CD8-positive, alpha-beta memory T cell (primary cell): Measurements from ENCODE around the gene CARD10. TPM values are rescaled to one million over a fixed set of nuclear protein-coding genes. Genes with fewer than 3 reads are reported as not detected.

ENCODE experiments used
- CTCF ChIA-PET: fragments of 350-600 bp; sonication (Branson Sonifier 250); formaldehyde crosslinking; loops from one replicate; lab custom pipeline; 2021; ENCODE audit warnings: antibody characterized with exemption; lab: Charles Lee
- POLR2A ChIA-PET: fragments of 350-600 bp; sonication (Branson Sonifier 250); formaldehyde crosslinking; loops from one replicate; lab custom pipeline; 2021; ENCODE audit warnings: antibody characterized with exemption; lab: Charles Lee
- DNase-seq, 5 donors: peaks; one replicate each; pipeline versions ENCODE4 v3.0.0 to v3.0.0-alpha.2; 2020 to 2022; ENCODE audit warnings: mixed read lengths in 1 of 5
- H3K27ac ChIP-seq: one replicate; pipeline ENCODE4 v1.7.0; 2013; ENCODE audit warnings: low read depth, mild to moderate bottlenecking, low read length, moderate library complexity
- H3K27me3 ChIP-seq: 2 replicates; pipeline ENCODE4 v1.7.0; 2013; ENCODE audit warnings: low read length, mild to moderate bottlenecking; ENCODE audit not compliant: insufficient read depth, poor library complexity, severe bottlenecking
- H3K36me3 ChIP-seq: 2 replicates; pipeline ENCODE4 v1.7.0; 2013; ENCODE audit warnings: mild to moderate bottlenecking, low read length, moderate library complexity; ENCODE audit not compliant: insufficient read depth
- H3K4me1 ChIP-seq: 2 replicates; pipeline ENCODE4 v1.7.0; 2013; ENCODE audit warnings: mild to moderate bottlenecking, low read length, moderate library complexity; ENCODE audit not compliant: insufficient read depth
- H3K4me3 ChIP-seq: 2 replicates; pipeline ENCODE4 v1.7.0; 2013; ENCODE audit warnings: mild to moderate bottlenecking, low read length
- H3K9me3 ChIP-seq: 2 replicates; pipeline ENCODE4 v1.7.0; 2013; ENCODE audit warnings: mild to moderate bottlenecking, low read length
- H3K27ac Mint-ChIP-seq, 8 donors: one replicate each; pipeline ENCODE4 v1.8.0; 2020 to 2021; ENCODE audit warnings: mixed read lengths in 8 of 8, mild to moderate bottlenecking in 6 of 8, inconsistent platforms in 3 of 8, moderate library complexity in 3 of 8
- H3K27me3 Mint-ChIP-seq, 2 donors: one replicate each; pipeline ENCODE4 v1.8.0; 2020 to 2021; ENCODE audit warnings: mixed read lengths in 2 of 2, mild to moderate bottlenecking in 1 of 2, moderate library complexity in 1 of 2
- H3K36me3 Mint-ChIP-seq, 3 donors: one replicate each; pipeline ENCODE4 v1.8.0; 2020 to 2021; ENCODE audit warnings: mixed read lengths in 3 of 3, inconsistent platforms in 1 of 3, mild to moderate bottlenecking in 1 of 3
- H3K4me1 Mint-ChIP-seq, 3 donors: one replicate each; pipeline ENCODE4 v1.8.0; 2020 to 2021; ENCODE audit warnings: mixed read lengths in 3 of 3, inconsistent platforms in 1 of 3, mild to moderate bottlenecking in 1 of 3
- H3K4me3 Mint-ChIP-seq, 7 donors: one replicate each; pipeline ENCODE4 v1.8.0; 2020 to 2021; ENCODE audit warnings: mixed read lengths in 7 of 7, mild to moderate bottlenecking in 6 of 7, moderate library complexity in 4 of 7, inconsistent platforms in 2 of 7
- H3K9me3 Mint-ChIP-seq, 5 donors: one replicate each; pipeline ENCODE4 v1.8.0; 2020 to 2022; ENCODE audit warnings: mixed read lengths in 5 of 5, mild to moderate bottlenecking in 3 of 5, moderate library complexity in 2 of 5, inconsistent platforms in 1 of 5
- polyA plus RNA-seq: library from polyadenylated mRNA; unstranded; fragments of 300-500 nt; fragmentation: Illumina TruSeq; gene quantifications from one replicate; pipeline ENCODE4 v1.2.3, GENCODE V29; 2021
- total RNA-seq, 2 experiments: library from RNA; stranded (reverse); gene quantifications; one replicate each; pipeline ENCODE4 v1.2.3, GENCODE V29; 2021

The CARD10 gene
- total and polyA plus RNA-seq, 3 experiments from 2014 or later = 0.29 to 1.0 (median 0.31) TPM

- H3K36me3 ChIP-seq = peaks cover 1% of the 10 kb centered on the region
- H3K4me3 ChIP-seq = no peak overlapping the region
- peaks cover 0 to 4% (median 4%) of the 10 kb centered on the region in 3 donors for H3K4me1 Mint-ChIP-seq
- H3K9me3 ChIP-seq = no peaks in the 10 kb centered on the region
- no peaks in the 10 kb centered on the region for H3K9me3 Mint-ChIP-seq
- POLR2A ChIA-PET = no interaction called here
- no peaks in the 10 kb centered on the region for H3K27me3 ChIP-seq
- H3K4me3 Mint-ChIP-seq = no peak overlapping the region
- H3K27me3 Mint-ChIP-seq = no peaks in the 10 kb centered on the region
- no peak overlapping the region for H3K27ac Mint-ChIP-seq
- no peak for DNase-seq
- peaks cover 0 to 13% (median 7%) of the 10 kb centered on the region in 3 donors for H3K36me3 Mint-ChIP-seq
- no peaks in the 10 kb centered on the region for H3K4me1 ChIP-seq
- H3K27ac ChIP-seq = no peak overlapping the region
- CTCF ChIA-PET = no interaction called here
Measured at GRCh38 chr22:37453696-37454095, 65.5 kb downstream of the CARD10 start.

DNA sequence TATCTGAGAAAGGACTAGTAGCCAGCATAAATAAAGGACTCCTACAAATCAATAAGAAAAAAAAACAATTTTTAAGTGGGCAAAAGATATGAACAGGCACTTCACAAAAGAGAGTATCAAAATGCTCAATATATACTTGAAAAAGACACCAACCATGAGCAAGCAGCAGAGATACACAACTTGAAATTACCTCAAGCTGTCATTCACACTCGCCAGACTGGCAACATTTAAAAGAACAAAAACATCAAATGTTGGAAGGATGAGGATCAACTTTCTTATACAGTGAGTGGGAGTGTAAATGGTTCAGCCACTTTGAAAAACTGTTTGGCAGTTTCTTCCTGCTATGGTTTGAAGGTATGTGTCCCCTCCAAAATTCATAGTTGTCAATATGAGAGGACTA lies 68.0 kb downstream of the CARD10 start:
- H3K27ac ChIP-seq = no peak overlapping the region
- H3K36me3 ChIP-seq = no peaks in the 10 kb centered on the region
- ChIA-PET POLR2A (no interaction called here), CTCF (no interaction called here)
- H3K27me3 Mint-ChIP-seq = no peaks in the 10 kb centered on the region
- H3K4me1 Mint-ChIP-seq = no peaks in the 10 kb centered on the region
- H3K9me3 ChIP-seq = no peaks in the 10 kb centered on the region
- no peak overlapping the region for H3K4me3 ChIP-seq
- no peak for DNase-seq
- peaks cover 0 to 7% (median 5%) of the 10 kb centered on the region in 3 donors for H3K36me3 Mint-ChIP-seq
- H3K9me3 Mint-ChIP-seq = no peaks in the 10 kb centered on the region
- H3K4me1 ChIP-seq = no peaks in the 10 kb centered on the region
- no peak overlapping the region for H3K4me3 Mint-ChIP-seq
- peak overlapping the region in 1 of 8 donors; percentile 22 for H3K27ac Mint-ChIP-seq
- no peaks in the 10 kb centered on the region for H3K27me3 ChIP-seq

- H3K9me3 ChIP-seq = no peaks in the 10 kb centered on the region
Measured at GRCh38 chr22:37449331-37450001, 69.7 kb downstream of the CARD10 start.

GRCh38 chr22:37448516-37449127 lies 70.6 kb downstream of the CARD10 start:
- Histone ChIP-seq H3K27me3 (no peaks in the 10 kb centered on the region), H3K4me3 (no peak overlapping the region), H3K36me3 (no peaks in the 10 kb centered on the region), H3K9me3 (no peaks in the 10 kb centered on the region), H3K27ac (no peak overlapping the region), H3K4me1 (no peaks in the 10 kb centered on the region)
- H3K27me3 Mint-ChIP-seq = no peaks in the 10 kb centered on the region
- H3K27ac Mint-ChIP-seq = no peak overlapping the region
- POLR2A ChIA-PET = no interaction called here
- CTCF ChIA-PET = interaction anchor here (1.2 to 1.9 kb wide), 2 partner anchors 188 to 249 kb away, joined by 4 to 5 read pairs; no protein-coding TSS in a partner anchor
- no peaks in the 10 kb centered on the region for H3K36me3 Mint-ChIP-seq
- no peak for DNase-seq
- no peaks in the 10 kb centered on the region for H3K4me1 Mint-ChIP-seq
- H3K9me3 Mint-ChIP-seq = no peaks in the 10 kb centered on the region
- no peak overlapping the region for H3K4me3 Mint-ChIP-seq

More at GRCh38 chr22:37449331-37450001, 69.7 kb downstream of the CARD10 start:
- Mint-ChIP-seq H3K27me3 (no peaks in the 10 kb centered on the region), H3K4me3 (no peak overlapping the region), H3K9me3 (no peaks in the 10 kb centered on the region), H3K4me1 (no peaks in the 10 kb centered on the region), H3K36me3 (no peaks in the 10 kb centered on the region), H3K27ac (peak overlapping the region in 1 of 8 donors; percentile 32)
- no peaks in the 10 kb centered on the region for H3K36me3 ChIP-seq
- DNase-seq = no peak
- H3K27me3 ChIP-seq = no peaks in the 10 kb centered on the region
- H3K4me3 ChIP-seq = no peak overlapping the region
- H3K27ac ChIP-seq = no peak overlapping the region
- POLR2A ChIA-PET = no interaction called here
- CTCF ChIA-PET = interaction anchor here (0.7 to 1.9 kb wide), 3 partner anchors 182 to 250 kb away, joined by 3 to 5 read pairs (median 4); no protein-coding TSS in a partner anchor
- no peaks in the 10 kb centered on the region for H3K4me1 ChIP-seq

- peaks cover 0 to 3% (median 0%) of the 10 kb centered on the region in 5 donors for H3K9me3 Mint-ChIP-seq
- H3K36me3 Mint-ChIP-seq = peaks cover 0 to 3% (median 2%) of the 10 kb centered on the region in 3 donors
- Histone ChIP-seq H3K4me1 (no peaks in the 10 kb centered on the region), H3K4me3 (no peak overlapping the region), H3K9me3 (no peaks in the 10 kb centered on the region), H3K36me3 (no peaks in the 10 kb centered on the region), H3K27ac (no peak overlapping the region), H3K27me3 (no peaks in the 10 kb centered on the region)
- no peak for DNase-seq
- H3K27ac Mint-ChIP-seq = no peak overlapping the region
- H3K27me3 Mint-ChIP-seq = peaks cover 0 to 6% of the 10 kb centered on the region in 2 donors
- CTCF ChIA-PET = no interaction called here
- H3K4me3 Mint-ChIP-seq = no peak overlapping the region
- POLR2A ChIA-PET = no interaction called here
- no peaks in the 10 kb centered on the region for H3K4me1 Mint-ChIP-seq
Measured at GRCh38 chr22:37445501-37445900, 73.7 kb downstream of the CARD10 start.

DNA sequence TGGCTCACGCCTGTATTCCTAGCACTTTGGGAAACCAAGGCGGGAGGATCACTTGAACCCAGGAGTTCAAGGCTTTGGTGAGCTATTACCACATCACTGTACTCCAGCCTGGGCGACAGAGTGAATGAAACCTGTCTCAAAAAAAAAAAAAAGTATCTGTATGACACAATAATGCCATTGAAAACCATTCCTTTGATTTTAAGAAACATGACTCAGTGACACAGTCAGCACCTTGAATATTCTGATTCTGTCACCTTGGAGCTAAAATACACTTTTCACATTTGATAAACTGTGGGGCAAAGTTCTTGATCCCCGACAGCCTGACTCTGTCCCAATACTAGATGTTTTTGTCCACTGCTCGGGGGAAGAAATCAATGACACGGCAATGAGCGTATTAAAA lies 75.2 kb downstream of the CARD10 start:
- H3K27ac Mint-ChIP-seq = no peak overlapping the region
- H3K4me1 Mint-ChIP-seq = no peaks in the 10 kb centered on the region
- H3K9me3 Mint-ChIP-seq = peaks cover 0 to 3% (median 0%) of the 10 kb centered on the region in 5 donors
- no peak overlapping the region for H3K4me3 Mint-ChIP-seq
- no peak for DNase-seq
- H3K36me3 Mint-ChIP-seq = peaks cover 0 to 9% (median 2%) of the 10 kb centered on the region in 3 donors
- no peaks in the 10 kb centered on the region for H3K36me3 ChIP-seq
- peaks cover 5 to 11% of the 10 kb centered on the region in 2 donors for H3K27me3 Mint-ChIP-seq
- no peak overlapping the region for H3K4me3 ChIP-seq
- ChIA-PET CTCF (no interaction called here), POLR2A (interaction anchor here (0.7 kb wide), 1 partner anchor 13 kb away, joined by 4 read pairs; no protein-coding TSS in a partner anchor)
- H3K27me3 ChIP-seq = no peaks in the 10 kb centered on the region
- no peaks in the 10 kb centered on the region for H3K4me1 ChIP-seq
- H3K27ac ChIP-seq = no peak overlapping the region
- no peaks in the 10 kb centered on the region for H3K9me3 ChIP-seq

- no peak for DNase-seq
- no peak overlapping the region for H3K4me3 ChIP-seq
- peaks cover 0 to 3% (median 0%) of the 10 kb centered on the region in 5 donors for H3K9me3 Mint-ChIP-seq
- peak overlapping the region in 1 of 8 donors; percentile 22 for H3K27ac Mint-ChIP-seq
- ChIA-PET CTCF (no interaction called here), POLR2A (no interaction called here)
- H3K27ac ChIP-seq = no peak overlapping the region
- peaks cover 5 to 11% of the 10 kb centered on the region in 2 donors for H3K27me3 Mint-ChIP-seq
- H3K36me3 ChIP-seq = no peaks in the 10 kb centered on the region
- no peaks in the 10 kb centered on the region for H3K27me3 ChIP-seq
- no peaks in the 10 kb centered on the region for H3K9me3 ChIP-seq
- H3K4me1 ChIP-seq = no peaks in the 10 kb centered on the region
- H3K36me3 Mint-ChIP-seq = peaks cover 0 to 10% (median 2%) of the 10 kb centered on the region in 3 donors
- H3K4me3 Mint-ChIP-seq = no peak overlapping the region
- H3K4me1 Mint-ChIP-seq = no peaks in the 10 kb centered on the region
Measured at GRCh38 chr22:37443086-37443485, 76.1 kb downstream of the CARD10 start.

- H3K27me3 ChIP-seq = no peaks in the 10 kb centered on the region
- no peaks in the 10 kb centered on the region for H3K36me3 ChIP-seq
- peak overlapping the region in 1 of 8 donors; percentile 12 for H3K27ac Mint-ChIP-seq
- no peaks in the 10 kb centered on the region for H3K9me3 ChIP-seq
- H3K9me3 Mint-ChIP-seq = peaks cover 0 to 3% (median 0%) of the 10 kb centered on the region in 5 donors
- H3K27me3 Mint-ChIP-seq = peaks cover 5 to 11% of the 10 kb centered on the region in 2 donors
- no peak overlapping the region for H3K4me3 Mint-ChIP-seq
- H3K27ac ChIP-seq = no peak overlapping the region
- ChIA-PET POLR2A (no interaction called here), CTCF (no interaction called here)
- DNase-seq = no peak
- H3K4me3 ChIP-seq = no peak overlapping the region
- no peaks in the 10 kb centered on the region for H3K4me1 Mint-ChIP-seq
- peaks cover 0 to 10% (median 2%) of the 10 kb centered on the region in 3 donors for H3K36me3 Mint-ChIP-seq
- H3K4me1 ChIP-seq = no peaks in the 10 kb centered on the region
Measured at GRCh38 chr22:37442537-37442936, 76.7 kb downstream of the CARD10 start.
